Posterior vena cava (tissue), 2 donors: Measurements from ENCODE around the gene METRNL. TPM values are rescaled to one million over a fixed set of nuclear protein-coding genes. Genes with fewer than 3 reads are reported as not detected.

Experiments used
- total RNA-seq, 2 donors: library from RNA; stranded (reverse); fragmentation: NEBNext Ultra II Directional; extraction: Animal tissue kit (Norgen Biotek cat#: 25700); gene quantifications; one replicate each; pipeline ENCODE4 v1.2.1, GENCODE V29; 2021
- donor health status: DM: yes; HTN: yes; CAD: no.
- donor health status: DM: yes; HTN: yes; CAD: no.

The METRNL gene
- total RNA-seq, 2 donors from 2014 or later: 80.5 to 101 TPM

Other genes starting within 250 kb of the METRNL start
- gene ZNF750, start 239.6 kb upstream of the METRNL start, total RNA-seq: not detected